ENCODE data around the gene ATP8B2.

ATP8B2 gene

GRCh38 chr1:154324241-154324640 lies 1.1 kb upstream of the ATP8B2 start:
- peak overlapping the region; percentile 80; the same call in 1 of the 2 replicates for H3K9ac ChIP-seq (ENCODE audit: low read length)
- H3K4me2 ChIP-seq (ENCODE audit: low read length) = peak overlapping the region; percentile 71
- peak overlapping the region; percentile 73 for H2AFZ ChIP-seq (ENCODE audit: low read depth, low read length)
- peaks cover 24% of the 10 kb centered on the region for H3K79me2 ChIP-seq (ENCODE audit: low read length)
- H3K27ac ChIP-seq (ENCODE audit: low read length) = no peak overlapping the region
- H3K9me3 ChIP-seq (ENCODE audit: insufficient read depth, low read length) = no peaks in the 10 kb centered on the region
- H3K4me1 ChIP-seq (ENCODE audit: low read length) = peaks cover 32% of the 10 kb centered on the region
- H3K27me3 ChIP-seq (ENCODE audit: low read depth, low read length) = peaks cover 18% of the 10 kb centered on the region
- peak overlapping the region; percentile 83 for H3K4me3 ChIP-seq (ENCODE audit: low read length)
- H4K20me1 ChIP-seq (ENCODE audit: insufficient read depth, low read length) = peaks cover 16% of the 10 kb centered on the region; the same call in 1 of the 2 replicates
- no peaks in the 10 kb centered on the region for H3K36me3 ChIP-seq (replicated peaks; ENCODE audit: low read depth, low read length)
- TF ChIP-seq EZH2phosphoT487 (IDR thresholded peaks at IDR 0.05; ENCODE audit: low read depth) (no peak), CTCF (IDR thresholded peaks at IDR 0.05; ENCODE audit: low read depth, low read length) (no peak)

- Histone ChIP-seq H3K4me2 (ENCODE audit: low read length) (peak overlapping the region; percentile 74), H3K79me2 (ENCODE audit: low read length) (peaks cover 24% of the 10 kb centered on the region), H3K9ac (ENCODE audit: low read length) (peak overlapping the region; percentile 86), H3K4me3 (ENCODE audit: low read length) (peak overlapping the region; percentile 83), H3K36me3 (replicated peaks; ENCODE audit: low read depth, low read length) (peaks cover 2% of the 10 kb centered on the region), H3K4me1 (ENCODE audit: low read length) (peaks cover 34% of the 10 kb centered on the region), H3K27me3 (ENCODE audit: low read depth, low read length) (peaks cover 18% of the 10 kb centered on the region), H3K9me3 (ENCODE audit: insufficient read depth, low read length) (no peaks in the 10 kb centered on the region), H3K27ac (ENCODE audit: low read length) (peak overlapping the region; percentile 44), H4K20me1 (ENCODE audit: insufficient read depth, low read length) (peaks cover 27% of the 10 kb centered on the region; the same call in 1 of the 2 replicates), H2AFZ (ENCODE audit: low read depth, low read length) (no peak overlapping the region)
- TF ChIP-seq CTCF (IDR thresholded peaks at IDR 0.05; ENCODE audit: low read depth, low read length) (peak; percentile 42), EZH2phosphoT487 (IDR thresholded peaks at IDR 0.05; ENCODE audit: low read depth) (no peak)
Measured at GRCh38 chr1:154325583-154326545, 539 bp downstream of the ATP8B2 start.

- Histone ChIP-seq H3K4me3 (ENCODE audit: low read length) (peak overlapping the region; percentile 83), H2AFZ (ENCODE audit: low read depth, low read length) (no peak overlapping the region), H3K36me3 (replicated peaks; ENCODE audit: low read depth, low read length) (peaks cover 9% of the 10 kb centered on the region), H3K79me2 (ENCODE audit: low read length) (peaks cover 24% of the 10 kb centered on the region), H3K9ac (ENCODE audit: low read length) (peak overlapping the region; percentile 86), H3K4me1 (ENCODE audit: low read length) (peaks cover 34% of the 10 kb centered on the region), H3K27me3 (ENCODE audit: low read depth, low read length) (peaks cover 18% of the 10 kb centered on the region), H4K20me1 (ENCODE audit: insufficient read depth, low read length) (peaks cover 27% of the 10 kb centered on the region; the same call in 1 of the 2 replicates), H3K9me3 (ENCODE audit: insufficient read depth, low read length) (no peaks in the 10 kb centered on the region), H3K27ac (ENCODE audit: low read length) (no peak overlapping the region), H3K4me2 (ENCODE audit: low read length) (peak overlapping the region; percentile 74)
- TF ChIP-seq CTCF (IDR thresholded peaks at IDR 0.05; ENCODE audit: low read depth, low read length) (no peak), EZH2phosphoT487 (IDR thresholded peaks at IDR 0.05; ENCODE audit: low read depth) (no peak)
Measured at GRCh38 chr1:154326546-154327465, 1.5 kb downstream of the ATP8B2 start.

Measured in OCI-LY3 (cell line).